HL-60 (cell line): ENCODE data around the gene LRBA.
"Not testable (repeated sequence)": the region's sequence is repeated elsewhere in the genome, so short reads cannot be mapped to it uniquely, and the experiment has no call there.

Experiments used
- DNase-seq, 2 experiments: peaks; one replicate each; pipeline ENCODE4 v3.0.0-alpha.2; 2010 to 2020; ENCODE audit warnings: low read depth in 1 of 2, low spot score in 1 of 2
- H3K27ac ChIP-seq: fragments of 250-450 bp; sonication (Bioruptor Pico); replicated peaks from 2 replicates; pipeline ENCODE4 v1.5.1; 2020; ENCODE audit warnings: mild to moderate bottlenecking, moderate library complexity
- H3K27me3 ChIP-seq: fragments of 250-450 bp; sonication (Bioruptor Pico); 2 replicates; pipeline ENCODE4 v1.5.1; 2021; ENCODE audit warnings: mild to moderate bottlenecking, moderate library complexity; ENCODE audit not compliant: insufficient read depth, poor library complexity, severe bottlenecking
- H3K4me3 ChIP-seq: replicated peaks from 2 replicates; pipeline ENCODE4 v1.5.1; 2011; ENCODE audit warnings: mild to moderate bottlenecking, control low read depth, low read length; ENCODE audit not compliant: insufficient read depth
- CTCF ChIP-seq: IDR thresholded peaks from one replicate; pipeline ENCODE4 v1.5.1; 2011; ENCODE audit warnings: low read length, control low read depth, inconsistent platforms; ENCODE audit not compliant: insufficient read depth
- GABPA ChIP-seq: IDR thresholded peaks from 2 replicates; pipeline ENCODE4 v1.6.1; 2012; ENCODE audit warnings: low read depth
- POLR2AphosphoS5 ChIP-seq: IDR thresholded peaks from 2 replicates; pipeline ENCODE4 v1.6.1; 2012; ENCODE audit warnings: low read depth
- REST ChIP-seq: IDR thresholded peaks from 2 replicates; pipeline ENCODE4 v1.6.1; 2012; ENCODE audit warnings: low read depth; ENCODE audit not compliant: insufficient replicate concordance
- SPI1 ChIP-seq: IDR thresholded peaks from 2 replicates; pipeline ENCODE4 v1.6.1; 2012; ENCODE audit warnings: low read depth, mild to moderate bottlenecking, borderline replicate concordance

The LRBA gene

GRCh38 chr4:150931005-150931404, 84.1 kb downstream of the LRBA start:
- Histone ChIP-seq H3K4me3 (no peak overlapping the region), H3K27me3 (no peaks in the 10 kb centered on the region), H3K27ac (no peak overlapping the region)
- no peak for DNase-seq
- TF ChIP-seq POLR2AphosphoS5, result no peak
- TF ChIP-seq SPI1, result no peak
- TF ChIP-seq GABPA, result no peak
- no peak for TF ChIP-seq REST
- TF ChIP-seq CTCF, result no peak

GRCh38 chr4:150923945-150924344, 91.1 kb downstream of the LRBA start:
- Histone ChIP-seq H3K4me3 (no peak overlapping the region), H3K27me3 (no peaks in the 10 kb centered on the region), H3K27ac (no peak overlapping the region)
- TF ChIP-seq POLR2AphosphoS5, result no peak
- DNase-seq, result no peak

GRCh38 chr4:150921486-150921885, 93.6 kb downstream of the LRBA start:
- H3K4me3 ChIP-seq, H3K27ac ChIP-seq, H3K27me3 ChIP-seq, DNase-seq: not testable (repeated sequence)

- not testable (repeated sequence) for DNase-seq, H3K4me3 ChIP-seq, H3K27ac ChIP-seq, H3K27me3 ChIP-seq
Measured at GRCh38 chr4:150918562-150918961, 96.5 kb downstream of the LRBA start.

- TF ChIP-seq REST (no peak), SPI1 (no peak), CTCF (no peak), POLR2AphosphoS5 (no peak)
- H3K4me3 ChIP-seq, result no peak overlapping the region
Measured at GRCh38 chr4:150911326-150911725, 103.8 kb downstream of the LRBA start.

GRCh38 chr4:150909116-150909515, 106.0 kb downstream of the LRBA start:
- no peaks in the 10 kb centered on the region for H3K27me3 ChIP-seq
- H3K27ac ChIP-seq, result no peak overlapping the region
- TF ChIP-seq SPI1 (no peak), REST (no peak), CTCF (no peak), GABPA (no peak), POLR2AphosphoS5 (no peak)
- no peak overlapping the region for H3K4me3 ChIP-seq
- no peak for DNase-seq

More at GRCh38 chr4:150911326-150911725, 103.8 kb downstream of the LRBA start:
- Histone ChIP-seq H3K27ac (no peak overlapping the region), H3K27me3 (no peaks in the 10 kb centered on the region)
- no peak for DNase-seq
